Liver (tissue), 9 donors: ENCODE measurements around the gene PMFBP1. TPM values are rescaled to one million over a fixed set of nuclear protein-coding genes. Genes with fewer than 3 reads are reported as not detected.
A peak's percentile ranks its signal among the peaks of the same experiment; 100 is the strongest.

Experiments used
- DNase-seq: peaks from one replicate; pipeline ENCODE4 v3.0.0-alpha.2; 2017; ENCODE audit warnings: low spot score
- H3K27ac ChIP-seq, 2 donors: one replicate each; pipeline ENCODE4 v1.7.0; 2013; ENCODE audit warnings: inconsistent platforms in 2 of 2, low read length in 2 of 2, control low read depth in 1 of 2, low read depth in 1 of 2, mild to moderate bottlenecking in 1 of 2
- H3K27me3 ChIP-seq, 4 donors: one replicate each; pipeline versions ENCODE4 v1.6.1 to v1.7.0; 2013; ENCODE audit warnings: low read length in 3 of 4, inconsistent platforms in 1 of 4, mild to moderate bottlenecking in 1 of 4, moderate library complexity in 1 of 4; ENCODE audit not compliant: control insufficient read depth in 4 of 4, insufficient read depth in 4 of 4
- H3K36me3 ChIP-seq, 4 donors: one replicate each; pipeline versions ENCODE4 v1.6.1 to v1.7.0; 2013; ENCODE audit warnings: low read length in 3 of 4, mild to moderate bottlenecking in 3 of 4, low read depth in 1 of 4, moderate library complexity in 1 of 4; ENCODE audit not compliant: control insufficient read depth in 4 of 4, insufficient read depth in 3 of 4
- H3K4me1 ChIP-seq, 4 donors: one replicate each; pipeline versions ENCODE4 v1.6.1 to v1.7.0; 2013; ENCODE audit warnings: low read length in 3 of 4, mild to moderate bottlenecking in 3 of 4, moderate library complexity in 1 of 4; ENCODE audit not compliant: control insufficient read depth in 4 of 4, insufficient read depth in 4 of 4
- H3K4me3 ChIP-seq, 3 donors: one replicate each; pipeline versions ENCODE4 v1.6.1 to v1.7.0; 2013; ENCODE audit warnings: low read length in 3 of 3, control low read depth in 1 of 3, low read depth in 1 of 3, mild to moderate bottlenecking in 1 of 3
- H3K9ac ChIP-seq, 2 donors: one replicate each; pipeline ENCODE4 v1.7.0; 2013; ENCODE audit warnings: low read length in 2 of 2, mild to moderate bottlenecking in 2 of 2, moderate library complexity in 2 of 2, control low read depth in 1 of 2, low read depth in 1 of 2
- H3K9me3 ChIP-seq, 4 donors: one replicate each; pipeline versions ENCODE4 v1.6.1 to v1.7.0; 2013; ENCODE audit warnings: low read length in 3 of 4; ENCODE audit not compliant: control insufficient read depth in 4 of 4
- EGR1 ChIP-seq, 2 donors: IDR thresholded peaks; 2 replicates each; pipeline ENCODE4 v1.6.1; 2016 to 2018; ENCODE audit warnings: antibody characterized with exemption in 2 of 2, low read depth in 2 of 2
- GABPA ChIP-seq, 2 donors: IDR thresholded peaks in 1 of 2; conservative IDR thresholded peaks in 1 of 2; 2 replicates each; pipeline ENCODE4 v1.6.1; 2016; ENCODE audit warnings: antibody characterized with exemption in 2 of 2, mild to moderate bottlenecking in 1 of 2, moderate library complexity in 1 of 2
- HNF4A ChIP-seq, 2 donors: conservative IDR thresholded peaks; 2 replicates each; pipeline ENCODE4 v1.6.1; 2016; ENCODE audit warnings: antibody characterized with exemption in 2 of 2, mild to moderate bottlenecking in 2 of 2
- NR2F2 ChIP-seq: IDR thresholded peaks from 2 replicates; pipeline ENCODE4 v1.6.1; 2016; ENCODE audit warnings: antibody characterized with exemption
- RXRA ChIP-seq, 2 donors: IDR thresholded peaks; 2 replicates each; pipeline ENCODE4 v1.6.1; 2017 to 2018; ENCODE audit warnings: antibody characterized with exemption in 2 of 2, mild to moderate bottlenecking in 1 of 2
- TAF1 ChIP-seq: conservative IDR thresholded peaks from 2 replicates; pipeline ENCODE4 v1.6.1; 2016; ENCODE audit warnings: antibody characterized with exemption, mild to moderate bottlenecking
- YY1 ChIP-seq: IDR thresholded peaks from 2 replicates; pipeline ENCODE4 v1.6.1; 2016; ENCODE audit warnings: antibody characterized with exemption, mild to moderate bottlenecking
- WGBS: extraction: QIAGEN DNeasy Blood & Tissue Kit; methylation state at CpG from one replicate; pipeline ENCODE4 v1.1.7; 2013; 5-methylcytosine and 5-hydroxymethylcytosine counted together
- polyA plus RNA-seq, 2 donors: library from polyadenylated mRNA; stranded (reverse) in 1 of 2; unstranded in 1 of 2; fragments of 200-250 nt in 1 of 2; fragments of >200 nt in 1 of 2; fragmentation: Nextera tagmentation in 1 of 2; extraction: Ambion mirVana in 1 of 2; gene quantifications; one replicate each; pipeline versions ENCODE4 v1.2.1 to v1.2.3, GENCODE V29; 2013 to 2015
- total RNA-seq, 2 donors: library from RNA; depleted of rRNA; stranded (reverse); fragments of >200 nt; gene quantifications; one replicate each; pipeline ENCODE4 v1.2.3, GENCODE V29; 2014
- TF ChIP-seq, protein P1 (sequence below): IDR thresholded peaks from 2 replicates; pipeline ENCODE4 v1.6.1; 2016; ENCODE audit warnings: antibody characterized with exemption, mild to moderate bottlenecking
- TF ChIP-seq, protein P2 (sequence below): IDR thresholded peaks from 2 replicates; pipeline ENCODE4 v1.6.1; 2016; ENCODE audit warnings: antibody characterized with exemption
- TF ChIP-seq, protein P3 (sequence below): IDR thresholded peaks from 2 replicates; pipeline ENCODE4 v1.6.1; 2016; ENCODE audit warnings: antibody characterized with exemption
- donor health status: healthy.
- donor health status: healthy.
- donor health status: healthy.
- donor health status: healthy.
- donor health status: healthy.

The PMFBP1 gene
- total and polyA plus RNA-seq, 4 donors, result 0.06 to 1.4 (median 0.29) TPM

DNA sequence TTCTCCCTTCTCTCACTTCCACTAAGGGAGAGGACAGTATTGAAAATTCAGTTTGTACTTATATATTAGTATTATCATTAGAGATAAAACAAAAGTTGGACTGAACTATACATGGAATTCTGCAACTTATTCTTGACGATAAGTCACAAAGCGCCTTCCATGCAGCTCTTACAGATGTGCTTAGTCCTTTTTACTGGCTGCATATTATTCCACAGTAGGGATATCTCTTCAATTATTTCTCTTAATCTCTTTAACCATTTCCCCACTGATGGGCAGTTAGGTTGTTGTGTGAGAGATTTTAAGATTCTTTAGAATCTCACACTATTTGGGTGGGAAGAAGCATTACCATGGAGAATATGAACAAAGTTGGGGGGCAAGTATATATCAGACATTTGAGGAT, 32.0 kb downstream of the PMFBP1 start:
- Histone ChIP-seq H3K36me3 (no peaks in the 10 kb centered on the region), H3K9ac (no peak overlapping the region), H3K4me1 (peaks cover 4 to 10% (median 8%) of the 10 kb centered on the region in 4 donors), H3K27me3 (no peaks in the 10 kb centered on the region), H3K9me3 (no peaks in the 10 kb centered on the region), H3K4me3 (no peak overlapping the region), H3K27ac (no peak overlapping the region)
- no peak for DNase-seq
- TF ChIP-seq YY1 (no peak), RXRA (IDR thresholded peaks at IDR 0.05) (no peak), NR2F2 (no peak), EGR1 (IDR thresholded peaks at IDR 0.05; ENCODE audit: low read depth in 2 of 2) (no peak)
- TF ChIP-seq, protein P1, sequence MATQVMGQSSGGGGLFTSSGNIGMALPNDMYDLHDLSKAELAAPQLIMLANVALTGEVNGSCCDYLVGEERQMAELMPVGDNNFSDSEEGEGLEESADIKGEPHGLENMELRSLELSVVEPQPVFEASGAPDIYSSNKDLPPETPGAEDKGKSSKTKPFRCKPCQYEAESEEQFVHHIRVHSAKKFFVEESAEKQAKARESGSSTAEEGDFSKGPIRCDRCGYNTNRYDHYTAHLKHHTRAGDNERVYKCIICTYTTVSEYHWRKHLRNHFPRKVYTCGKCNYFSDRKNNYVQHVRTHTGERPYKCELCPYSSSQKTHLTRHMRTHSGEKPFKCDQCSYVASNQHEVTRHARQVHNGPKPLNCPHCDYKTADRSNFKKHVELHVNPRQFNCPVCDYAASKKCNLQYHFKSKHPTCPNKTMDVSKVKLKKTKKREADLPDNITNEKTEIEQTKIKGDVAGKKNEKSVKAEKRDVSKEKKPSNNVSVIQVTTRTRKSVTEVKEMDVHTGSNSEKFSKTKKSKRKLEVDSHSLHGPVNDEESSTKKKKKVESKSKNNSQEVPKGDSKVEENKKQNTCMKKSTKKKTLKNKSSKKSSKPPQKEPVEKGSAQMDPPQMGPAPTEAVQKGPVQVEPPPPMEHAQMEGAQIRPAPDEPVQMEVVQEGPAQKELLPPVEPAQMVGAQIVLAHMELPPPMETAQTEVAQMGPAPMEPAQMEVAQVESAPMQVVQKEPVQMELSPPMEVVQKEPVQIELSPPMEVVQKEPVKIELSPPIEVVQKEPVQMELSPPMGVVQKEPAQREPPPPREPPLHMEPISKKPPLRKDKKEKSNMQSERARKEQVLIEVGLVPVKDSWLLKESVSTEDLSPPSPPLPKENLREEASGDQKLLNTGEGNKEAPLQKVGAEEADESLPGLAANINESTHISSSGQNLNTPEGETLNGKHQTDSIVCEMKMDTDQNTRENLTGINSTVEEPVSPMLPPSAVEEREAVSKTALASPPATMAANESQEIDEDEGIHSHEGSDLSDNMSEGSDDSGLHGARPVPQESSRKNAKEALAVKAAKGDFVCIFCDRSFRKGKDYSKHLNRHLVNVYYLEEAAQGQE, result no peak
- TF ChIP-seq, protein P2, sequence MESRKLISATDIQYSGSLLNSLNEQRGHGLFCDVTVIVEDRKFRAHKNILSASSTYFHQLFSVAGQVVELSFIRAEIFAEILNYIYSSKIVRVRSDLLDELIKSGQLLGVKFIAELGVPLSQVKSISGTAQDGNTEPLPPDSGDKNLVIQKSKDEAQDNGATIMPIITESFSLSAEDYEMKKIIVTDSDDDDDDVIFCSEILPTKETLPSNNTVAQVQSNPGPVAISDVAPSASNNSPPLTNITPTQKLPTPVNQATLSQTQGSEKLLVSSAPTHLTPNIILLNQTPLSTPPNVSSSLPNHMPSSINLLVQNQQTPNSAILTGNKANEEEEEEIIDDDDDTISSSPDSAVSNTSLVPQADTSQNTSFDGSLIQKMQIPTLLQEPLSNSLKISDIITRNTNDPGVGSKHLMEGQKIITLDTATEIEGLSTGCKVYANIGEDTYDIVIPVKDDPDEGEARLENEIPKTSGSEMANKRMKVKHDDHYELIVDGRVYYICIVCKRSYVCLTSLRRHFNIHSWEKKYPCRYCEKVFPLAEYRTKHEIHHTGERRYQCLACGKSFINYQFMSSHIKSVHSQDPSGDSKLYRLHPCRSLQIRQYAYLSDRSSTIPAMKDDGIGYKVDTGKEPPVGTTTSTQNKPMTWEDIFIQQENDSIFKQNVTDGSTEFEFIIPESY, result no peak
- WGBS, result 96% methylated on average over 2 of the region's 2 CpGs

DNA sequence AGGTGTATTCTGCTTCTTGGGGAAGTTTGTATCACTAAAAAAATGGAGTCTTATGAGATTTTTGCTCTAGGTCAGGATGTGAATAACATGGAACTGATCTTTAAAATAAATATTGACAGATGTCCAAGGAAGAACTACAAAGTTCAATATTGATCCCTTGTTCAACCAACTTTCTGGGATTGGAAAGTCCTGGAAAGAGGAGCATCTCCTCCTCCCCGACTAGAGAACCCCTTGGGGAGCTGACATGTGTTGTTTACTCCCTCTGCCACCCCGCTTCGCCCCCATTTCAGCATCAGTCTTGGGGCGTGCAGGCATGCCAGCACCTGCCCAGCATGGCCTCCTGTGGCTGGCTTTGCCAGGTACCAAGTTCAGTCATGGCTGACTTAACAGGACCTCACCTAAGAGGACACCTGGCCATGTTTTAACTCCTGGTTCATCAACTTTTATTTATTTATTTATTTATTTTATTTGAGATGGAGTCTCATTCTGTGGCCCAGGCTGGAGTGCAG, 33.8 kb downstream of the PMFBP1 start:
- no peak overlapping the region for H3K9ac ChIP-seq
- H3K36me3 ChIP-seq, result no peaks in the 10 kb centered on the region
- peak; percentile 55 to 62 for TF ChIP-seq HNF4A (conservative IDR thresholded peaks at IDR 0.05)
- TF ChIP-seq, protein P3, sequence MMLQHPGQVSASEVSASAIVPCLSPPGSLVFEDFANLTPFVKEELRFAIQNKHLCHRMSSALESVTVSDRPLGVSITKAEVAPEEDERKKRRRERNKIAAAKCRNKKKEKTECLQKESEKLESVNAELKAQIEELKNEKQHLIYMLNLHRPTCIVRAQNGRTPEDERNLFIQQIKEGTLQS, result no peak
- H3K27me3 ChIP-seq, result no peaks in the 10 kb centered on the region
- H3K9me3 ChIP-seq, result no peaks in the 10 kb centered on the region
- DNase-seq, result no peak
- WGBS, result 50% methylated on average over 4 of the region's 4 CpGs
- no peak overlapping the region for H3K4me3 ChIP-seq
- H3K27ac ChIP-seq, result no peak overlapping the region
- peaks cover 4 to 10% (median 8%) of the 10 kb centered on the region in 4 donors for H3K4me1 ChIP-seq

DNA sequence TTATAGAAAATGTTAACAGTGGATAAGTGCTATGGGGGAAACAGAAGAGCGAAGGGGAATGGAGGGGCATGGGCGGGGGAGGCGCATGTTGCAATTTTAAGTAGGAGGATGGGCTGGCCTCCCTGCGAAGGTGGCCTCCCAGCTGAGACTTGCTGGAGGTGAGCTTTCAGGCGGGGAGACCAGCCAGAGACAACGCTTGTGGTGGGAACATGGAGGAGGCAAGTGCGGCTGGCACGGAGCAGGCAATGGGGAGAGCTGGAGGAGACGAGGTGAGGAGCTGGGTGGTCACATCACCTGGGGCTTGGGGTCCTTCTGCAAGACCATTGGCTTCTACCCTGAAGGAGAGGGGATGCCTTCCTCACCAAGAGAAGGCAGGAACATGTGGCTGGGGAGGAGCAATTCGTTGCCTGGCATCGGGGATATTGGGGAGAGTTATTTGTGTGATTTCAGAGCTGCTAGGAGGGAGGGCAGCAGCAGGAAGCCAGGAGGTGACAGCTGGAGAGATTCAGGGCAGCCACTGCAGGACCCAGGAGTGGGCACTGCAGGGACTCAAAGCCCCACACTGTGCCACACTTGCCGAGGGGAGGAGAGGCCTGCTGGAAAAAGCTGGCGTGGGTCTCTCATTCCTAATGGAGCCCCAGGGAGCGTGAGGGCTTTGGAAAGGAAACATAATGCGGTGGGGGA, 34.4 kb downstream of the PMFBP1 start:
- no peak for DNase-seq
- WGBS, result 86% methylated on average over 15 of the region's 15 CpGs
- TF ChIP-seq, protein P2, result no peak
- TF ChIP-seq GABPA (IDR thresholded peaks at IDR 0.05 in 1 of 2, conservative IDR thresholded peaks at IDR 0.05 in 1 of 2) (no peak), TAF1 (no peak), RXRA (IDR thresholded peaks at IDR 0.05) (no peak)

More for the DNA sequence above, 34.4 kb downstream of the PMFBP1 start:
- H3K27ac ChIP-seq, result no peak overlapping the region
- H3K36me3 ChIP-seq, result no peaks in the 10 kb centered on the region
- no peak overlapping the region for H3K9ac ChIP-seq
- H3K4me3 ChIP-seq, result no peak overlapping the region
- H3K9me3 ChIP-seq, result no peaks in the 10 kb centered on the region
- H3K27me3 ChIP-seq, result no peaks in the 10 kb centered on the region
- H3K4me1 ChIP-seq, result peaks cover 4 to 10% (median 8%) of the 10 kb centered on the region in 4 donors
